ENCODE measurements around the gene DAZL.

Gene DAZL

GRCh38 chr3:16550676-16551341 is 54.4 kb downstream of the DAZL start:
- TF ChIP-seq CTCF (IDR thresholded peaks at IDR 0.05) (peak; percentile 84), ZFX (IDR thresholded peaks at IDR 0.05; ENCODE audit: borderline replicate concordance) (no peak)
- H3K27ac ChIP-seq, result no peak overlapping the region

- H3K27ac ChIP-seq, result no peak overlapping the region
Measured at GRCh38 chr3:16550305-16550675, 54.9 kb downstream of the DAZL start.

GRCh38 chr3:16548721-16549120 is 56.5 kb downstream of the DAZL start:
- no peak for TF ChIP-seq ZFX (IDR thresholded peaks at IDR 0.05; ENCODE audit: borderline replicate concordance)
- no peak for TF ChIP-seq CTCF (IDR thresholded peaks at IDR 0.05)
- no peak overlapping the region for H3K27ac ChIP-seq

More at GRCh38 chr3:16550305-16550675, 54.9 kb downstream of the DAZL start:
- no peak for TF ChIP-seq CTCF (IDR thresholded peaks at IDR 0.05)
- no peak for TF ChIP-seq ZFX (IDR thresholded peaks at IDR 0.05; ENCODE audit: borderline replicate concordance)

- TF ChIP-seq CTCF (IDR thresholded peaks at IDR 0.05), result no peak
- TF ChIP-seq ZFX (IDR thresholded peaks at IDR 0.05; ENCODE audit: borderline replicate concordance), result no peak
- no peak overlapping the region for H3K27ac ChIP-seq
Measured at GRCh38 chr3:16547561-16548357, 57.5 kb downstream of the DAZL start.

- H3K27ac ChIP-seq, result no peak overlapping the region
- TF ChIP-seq CTCF (IDR thresholded peaks at IDR 0.05), result no peak
- TF ChIP-seq ZFX (IDR thresholded peaks at IDR 0.05; ENCODE audit: borderline replicate concordance), result no peak
Measured at GRCh38 chr3:16546186-16547010, 58.8 kb downstream of the DAZL start.

GRCh38 chr3:16545413-16546185 is 59.6 kb downstream of the DAZL start:
- H3K27ac ChIP-seq, result no peak overlapping the region
- TF ChIP-seq ZFX (IDR thresholded peaks at IDR 0.05; ENCODE audit: borderline replicate concordance) (no peak), CTCF (IDR thresholded peaks at IDR 0.05) (no peak)

All from 22Rv1 (cell line).